Stimulated activated CD8-positive, alpha-beta memory T cell treated with anti-CD3 and anti-CD28 coated beads, Interleukin-12 subunit alpha, Interleukin-12 subunit beta, amount 100 ng/mL, for 1 hour (primary cell): ENCODE measurements around the gene NINJ2.

Source experiments
- DNase-seq: peaks from one replicate; pipeline ENCODE4 v3.0.0-alpha.2; 2020; ENCODE audit warnings: low read depth

The NINJ2 gene

DNA sequence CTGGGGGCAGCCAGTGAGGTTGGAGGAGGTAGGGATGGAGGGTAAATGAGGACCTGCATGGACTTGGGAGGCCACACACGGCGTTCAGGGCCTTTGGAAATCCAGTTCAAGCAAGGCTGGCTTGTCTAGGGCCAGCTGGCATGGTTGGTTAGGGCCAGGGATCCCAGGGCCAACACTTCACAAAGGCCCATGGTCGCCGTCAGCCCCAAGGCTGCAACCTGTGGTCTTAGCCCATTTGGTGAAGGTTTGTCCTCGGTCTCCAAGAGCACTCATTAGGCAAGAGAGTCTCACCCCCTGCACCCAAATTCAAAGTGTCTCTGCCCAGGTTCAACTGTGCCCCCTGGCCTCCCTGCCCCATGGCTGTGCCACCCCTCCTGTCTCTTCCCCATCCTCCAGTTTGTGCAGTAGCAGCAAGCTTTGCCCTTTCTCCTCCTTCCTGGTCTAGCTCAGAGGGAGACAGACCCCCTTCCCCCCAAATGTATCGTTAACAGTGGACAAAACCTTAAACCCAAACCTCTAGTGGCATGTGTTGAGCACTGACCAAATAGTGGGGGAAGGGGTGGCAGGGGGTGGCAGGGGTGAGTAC is 94.1 kb downstream of the NINJ2 start:
- DNase-seq, result no peak

DNA sequence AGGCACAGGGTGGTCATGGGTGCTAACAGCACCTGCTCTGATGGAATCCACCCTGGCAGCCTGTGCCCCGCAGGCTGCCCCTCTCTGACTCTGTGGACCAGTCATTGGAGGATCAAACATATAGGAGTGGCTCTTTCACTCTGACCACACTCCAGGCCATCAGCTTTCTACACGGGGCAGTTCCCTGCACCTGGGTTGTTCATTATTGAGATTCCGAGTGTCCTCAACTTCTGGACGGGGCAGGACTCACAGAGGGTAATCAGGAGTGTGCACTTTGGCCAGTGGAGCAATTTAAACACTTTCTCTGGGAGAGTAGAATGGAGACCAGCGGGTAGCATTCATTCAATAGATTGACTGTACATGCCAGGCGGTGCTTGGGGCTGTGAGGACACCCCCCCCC is 94.8 kb downstream of the NINJ2 start:
- DNase-seq, result no peak

DNA sequence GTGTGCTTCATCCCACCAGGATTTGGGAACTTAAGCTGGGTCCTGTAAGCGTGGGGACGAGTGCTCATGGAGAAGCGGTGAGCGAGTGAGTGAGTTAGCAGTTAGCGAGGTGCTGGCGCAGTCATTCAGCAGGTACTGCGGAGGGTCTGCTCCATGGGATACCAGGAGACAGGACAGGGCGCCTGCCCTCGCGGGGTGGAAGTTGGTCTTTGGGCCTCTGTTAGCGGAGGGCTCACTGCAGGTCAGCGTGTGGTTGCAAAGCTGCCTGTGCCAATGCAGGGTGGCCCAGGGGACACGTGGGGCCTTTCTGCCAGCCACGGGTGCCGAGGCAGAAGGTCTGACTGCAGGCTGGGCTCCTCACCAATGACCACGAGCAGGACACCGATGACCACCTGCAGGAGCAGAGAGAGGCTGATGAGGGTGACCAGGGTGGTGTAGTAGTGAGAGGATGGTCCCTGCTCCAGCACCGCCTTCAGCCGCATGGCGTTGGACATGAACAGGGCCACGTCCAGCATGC is 97.6 kb downstream of the NINJ2 start:
- no peak for DNase-seq

DNA sequence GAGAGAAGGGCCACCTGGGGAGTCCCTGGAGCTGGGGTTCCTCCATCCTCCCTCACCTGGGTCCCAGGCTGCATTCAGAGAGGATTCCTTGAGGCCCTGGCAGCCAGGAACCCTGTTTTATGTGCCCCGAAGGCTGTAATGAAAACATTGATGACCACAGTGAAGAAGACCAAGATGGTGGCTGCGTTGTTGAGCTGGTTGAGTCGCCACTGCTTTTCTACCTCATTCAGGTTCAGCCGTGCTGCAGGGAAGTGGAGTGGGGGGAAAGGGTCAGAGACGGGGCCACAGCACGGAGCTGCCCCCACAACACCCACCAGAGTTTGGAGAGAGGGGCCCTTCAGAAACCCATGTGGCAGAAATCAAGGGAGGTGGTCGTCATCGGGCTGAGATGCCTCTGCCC is 98.1 kb downstream of the NINJ2 start:
- DNase-seq, result no peak

DNA sequence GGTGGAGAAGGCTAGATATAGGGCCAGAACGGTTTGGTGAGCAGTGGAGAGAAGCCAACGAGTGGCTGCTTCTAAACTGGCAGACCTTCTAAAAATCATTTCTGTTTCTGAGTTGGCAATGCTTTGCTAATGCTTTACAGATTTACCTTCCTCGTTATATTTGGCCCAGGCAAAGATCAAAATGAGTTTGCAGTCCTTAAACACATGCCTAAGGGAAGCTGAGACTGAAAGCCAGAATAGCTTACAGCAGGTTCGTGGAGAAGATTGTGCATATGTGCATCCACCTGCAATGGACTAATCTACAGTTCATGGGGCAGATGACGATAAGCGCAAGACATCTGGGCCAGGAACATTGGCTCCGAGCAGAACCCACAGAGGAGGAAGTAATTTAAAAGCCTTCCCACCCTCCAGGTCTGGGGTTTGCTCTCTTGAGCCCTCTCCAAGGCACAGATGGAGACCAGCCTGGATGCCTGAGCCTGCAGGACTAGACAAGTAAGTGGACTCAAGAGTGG is 99.4 kb downstream of the NINJ2 start:
- no peak for DNase-seq

DNA sequence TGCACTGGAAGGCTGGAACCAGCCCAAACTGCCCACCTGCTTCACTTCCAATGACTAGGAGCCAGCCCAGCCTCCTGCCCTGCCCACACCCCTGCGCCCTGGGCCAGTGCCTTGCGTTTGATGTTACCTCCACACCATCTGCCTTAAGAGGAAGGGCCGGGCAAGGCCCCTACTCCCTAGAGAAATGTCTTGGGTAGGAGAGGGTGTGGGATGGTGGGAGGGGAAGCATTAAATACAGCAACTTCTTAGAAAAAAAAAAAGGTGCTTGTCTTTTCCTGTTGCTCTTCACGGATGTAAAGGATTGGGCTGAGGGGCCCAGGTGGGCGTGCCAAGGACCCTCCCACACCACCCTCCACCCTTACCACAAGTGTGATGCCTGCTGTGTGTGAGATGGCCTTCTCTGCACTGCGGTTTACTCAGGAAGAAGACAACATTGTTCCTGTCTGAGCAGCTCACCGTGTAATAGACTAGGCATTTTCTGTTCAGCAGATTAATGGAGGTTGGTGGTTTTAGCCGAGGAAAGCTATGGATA is 99.9 kb downstream of the NINJ2 start:
- DNase-seq, result no peak

DNA sequence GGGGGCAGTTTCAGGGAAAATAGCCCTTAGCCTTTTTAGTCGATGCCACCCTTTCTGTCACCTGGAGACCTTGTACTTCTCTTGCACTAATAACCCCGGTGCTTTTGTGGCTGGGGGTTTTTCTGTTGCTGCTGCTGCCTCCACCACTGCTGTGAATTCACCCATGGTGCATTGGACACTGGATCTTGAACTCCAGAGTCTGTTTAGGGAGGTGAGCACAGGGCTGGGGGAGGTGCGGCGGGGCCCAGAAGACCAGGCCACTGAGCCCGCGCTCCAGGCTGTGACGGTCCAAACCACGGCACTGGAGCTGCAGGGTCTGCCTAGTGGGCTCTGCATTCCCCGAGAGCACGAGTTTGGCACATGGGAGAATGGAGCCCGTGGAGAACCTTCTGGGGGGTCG is 100.6 kb downstream of the NINJ2 start:
- no peak for DNase-seq

DNA sequence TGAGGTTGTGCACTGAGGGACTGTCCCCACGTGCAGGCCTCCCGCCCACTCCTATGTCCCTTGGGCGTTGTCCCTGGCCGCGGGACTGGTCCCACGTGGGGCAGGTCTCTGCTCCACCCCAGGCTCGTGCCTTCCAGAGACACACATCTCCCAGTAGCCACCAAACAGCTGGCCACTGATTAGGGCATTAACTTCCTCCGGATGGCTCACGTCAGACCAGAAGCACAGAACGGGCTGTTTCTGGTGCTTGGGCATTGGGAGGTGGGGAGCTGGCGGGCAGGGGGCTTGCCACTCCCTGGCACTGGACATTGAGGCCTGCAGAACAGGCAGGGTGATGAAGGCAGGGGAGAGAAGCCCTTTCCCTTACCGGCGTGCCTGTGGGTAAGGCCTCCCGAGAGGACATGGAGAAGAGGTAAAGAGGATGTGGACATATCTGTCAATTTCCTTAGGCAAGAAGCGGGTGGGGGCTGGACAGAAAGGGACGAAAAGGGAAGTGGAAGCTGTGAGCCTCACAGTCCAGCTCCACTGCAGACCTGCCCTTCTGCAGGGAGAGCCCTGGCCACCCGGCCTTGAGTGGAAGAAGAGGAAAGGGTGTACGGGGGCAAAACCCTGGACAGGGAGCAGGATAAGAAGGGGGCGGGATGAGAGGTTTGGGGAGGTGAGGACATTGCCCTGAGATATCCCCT is 101.2 kb downstream of the NINJ2 start:
- DNase-seq, result no peak

DNA sequence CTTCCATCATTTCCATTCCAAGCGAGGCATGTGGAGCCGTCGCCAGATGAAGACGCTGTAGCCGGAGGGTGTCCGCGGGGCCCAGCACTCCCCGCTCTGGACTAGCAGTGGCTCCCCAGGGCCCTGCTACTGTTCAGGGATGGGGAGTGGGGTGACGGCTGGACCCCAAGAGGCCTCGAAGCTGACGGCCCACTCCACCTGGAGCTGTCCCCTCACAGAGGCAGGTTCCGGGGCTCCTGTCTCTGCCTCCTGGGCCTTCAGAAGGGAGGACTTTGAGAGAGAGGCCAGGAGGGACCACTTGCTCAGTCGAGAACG is 101.9 kb downstream of the NINJ2 start:
- no peak for DNase-seq

DNA sequence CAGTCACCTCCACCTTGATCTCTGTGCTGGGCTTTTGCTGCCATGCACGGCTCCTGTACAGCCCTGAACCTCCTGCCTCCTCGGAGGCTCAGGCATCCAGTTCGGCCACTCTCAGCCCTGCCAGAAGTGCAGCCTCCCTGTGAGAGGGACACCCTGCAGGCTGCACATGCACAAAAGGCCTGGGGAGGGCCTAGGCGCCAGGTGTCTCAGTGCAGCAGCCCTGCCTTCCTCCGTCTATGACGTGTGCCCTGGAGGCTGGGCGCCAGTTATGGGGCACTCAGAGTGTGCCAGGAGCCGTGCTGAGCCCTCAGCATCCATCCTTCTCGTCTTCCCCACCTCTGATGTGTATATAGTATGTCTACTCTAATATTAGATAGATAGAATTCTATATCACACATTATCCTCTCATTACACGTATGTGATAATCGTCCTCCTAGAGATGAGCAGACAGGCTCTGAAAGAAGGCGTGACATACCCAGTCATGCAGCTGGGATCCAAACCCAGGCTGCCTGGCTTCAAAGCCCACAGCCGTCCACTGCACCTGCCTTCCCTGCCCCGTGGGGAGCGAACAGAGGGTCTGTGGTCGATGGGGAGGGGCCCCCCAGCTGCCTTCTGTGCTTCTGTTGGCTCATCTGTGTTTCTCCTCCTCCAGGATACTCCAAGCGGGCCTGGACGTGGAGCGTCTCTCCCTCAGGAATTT is 102.4 kb downstream of the NINJ2 start:
- no peak for DNase-seq

DNA sequence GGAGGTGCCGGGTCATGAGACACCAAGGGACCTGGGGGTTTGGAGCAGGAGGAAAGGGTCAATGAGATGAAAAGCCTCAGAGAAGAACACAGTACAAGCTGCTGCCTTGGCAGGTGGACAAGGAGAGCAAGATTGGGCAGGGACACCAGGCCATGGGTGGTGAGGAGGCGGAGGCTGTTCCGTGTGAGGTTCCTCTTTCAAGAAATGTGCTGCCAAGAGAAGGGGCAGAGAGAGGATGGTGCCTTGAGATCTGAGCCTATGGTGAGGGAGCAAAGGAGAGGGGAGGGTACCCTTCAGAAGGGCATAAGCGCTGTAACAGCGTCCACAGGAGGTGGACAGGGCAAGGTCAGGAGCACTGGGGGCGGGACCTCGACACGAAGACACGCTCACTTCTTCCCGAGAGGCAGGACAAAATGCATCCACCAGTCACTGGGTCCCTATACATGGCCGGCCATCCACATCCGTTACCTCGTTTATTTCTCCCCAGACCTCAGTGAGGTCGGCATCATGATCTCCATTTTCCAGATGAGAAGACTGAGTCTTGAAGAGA is 103.3 kb downstream of the NINJ2 start:
- no peak for DNase-seq

DNA sequence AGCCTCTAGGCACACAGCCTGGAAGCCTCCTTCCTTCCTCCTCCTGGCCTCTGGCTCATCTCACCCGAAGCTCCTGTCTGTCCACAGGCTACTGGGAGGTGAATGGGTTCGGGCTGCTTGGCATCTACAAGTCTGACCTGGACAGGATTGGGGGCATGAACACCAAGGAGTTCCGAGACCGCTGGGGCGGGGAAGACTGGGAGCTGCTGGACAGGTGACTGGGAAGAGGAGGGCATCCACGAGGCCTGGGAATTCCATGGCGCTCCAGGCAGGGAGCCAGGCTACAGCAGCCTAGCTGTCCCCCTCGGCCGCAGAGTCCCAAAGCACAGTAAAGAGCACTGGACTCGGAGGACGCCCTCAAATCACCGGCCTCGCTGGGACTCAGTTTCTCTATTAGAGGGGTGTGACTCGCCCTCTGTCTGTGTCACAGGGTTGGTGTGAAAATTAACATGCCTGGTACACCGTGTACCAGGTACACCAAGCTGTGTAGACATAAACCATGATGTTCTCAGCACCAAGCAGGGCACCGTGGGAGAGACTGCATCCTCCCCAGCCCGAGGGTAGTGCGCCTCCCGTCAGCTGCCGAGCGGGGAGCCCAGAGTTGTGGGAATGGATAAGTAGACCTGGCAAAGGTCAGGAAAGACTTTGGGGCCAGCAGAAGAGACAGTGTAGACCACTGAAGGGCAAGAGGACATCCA is 103.9 kb downstream of the NINJ2 start:
- DNase-seq, result no peak

DNA sequence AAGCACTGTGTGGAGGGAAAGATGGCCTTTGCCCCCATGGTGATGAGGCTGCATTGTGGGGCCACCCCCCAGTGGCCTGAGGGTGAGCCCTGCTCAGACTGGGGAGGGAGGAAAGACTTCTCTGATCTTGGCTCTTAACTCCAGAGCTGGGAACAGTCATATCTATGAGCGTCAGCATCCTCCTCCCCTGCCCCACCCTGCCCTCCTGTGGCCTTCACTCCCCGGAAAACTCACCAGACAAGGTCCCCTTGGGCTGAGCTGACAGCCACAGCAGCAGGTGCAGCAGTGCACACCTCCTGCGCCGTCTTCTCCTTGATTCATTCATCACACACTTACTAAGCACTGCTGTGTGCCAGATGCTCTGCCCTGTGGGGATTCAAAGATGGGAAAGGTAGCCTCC is 104.7 kb downstream of the NINJ2 start:
- no peak for DNase-seq

DNA sequence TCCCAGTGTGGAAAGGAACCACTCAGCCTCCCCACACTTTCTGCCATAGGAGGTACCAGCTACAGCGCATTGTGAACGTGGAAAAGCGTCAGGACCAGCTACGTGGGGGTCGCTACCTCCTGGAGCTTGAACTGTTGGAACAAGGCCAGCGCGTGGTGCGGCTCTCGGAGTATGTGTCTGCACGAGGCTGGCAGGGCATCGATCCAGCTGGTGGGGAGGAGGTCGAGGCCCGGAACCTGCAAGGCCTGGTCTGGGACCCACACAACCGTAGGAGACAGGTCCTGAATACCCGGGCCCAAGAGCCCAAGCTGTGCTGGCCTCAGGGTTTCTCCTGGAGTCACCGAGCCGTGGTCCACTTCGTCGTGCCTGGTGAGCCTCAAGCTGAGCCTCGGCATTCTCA is 106.7 kb downstream of the NINJ2 start:
- DNase-seq, result no peak

DNA sequence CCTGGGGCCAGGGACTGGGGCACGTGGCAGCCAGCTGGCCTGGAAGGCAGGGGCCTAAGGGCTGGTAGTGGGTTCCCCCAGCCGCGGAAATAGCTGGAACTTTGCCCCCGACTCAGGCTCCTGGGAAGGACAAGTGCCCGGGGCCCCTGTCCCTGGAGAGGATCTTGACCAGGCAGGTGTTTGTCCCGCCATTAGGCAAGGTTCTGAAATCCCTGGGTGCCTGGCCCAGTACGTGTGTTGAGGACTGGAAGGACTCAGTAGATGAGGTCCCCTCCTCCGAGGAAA is 109.3 kb downstream of the NINJ2 start:
- DNase-seq, result no peak

DNA sequence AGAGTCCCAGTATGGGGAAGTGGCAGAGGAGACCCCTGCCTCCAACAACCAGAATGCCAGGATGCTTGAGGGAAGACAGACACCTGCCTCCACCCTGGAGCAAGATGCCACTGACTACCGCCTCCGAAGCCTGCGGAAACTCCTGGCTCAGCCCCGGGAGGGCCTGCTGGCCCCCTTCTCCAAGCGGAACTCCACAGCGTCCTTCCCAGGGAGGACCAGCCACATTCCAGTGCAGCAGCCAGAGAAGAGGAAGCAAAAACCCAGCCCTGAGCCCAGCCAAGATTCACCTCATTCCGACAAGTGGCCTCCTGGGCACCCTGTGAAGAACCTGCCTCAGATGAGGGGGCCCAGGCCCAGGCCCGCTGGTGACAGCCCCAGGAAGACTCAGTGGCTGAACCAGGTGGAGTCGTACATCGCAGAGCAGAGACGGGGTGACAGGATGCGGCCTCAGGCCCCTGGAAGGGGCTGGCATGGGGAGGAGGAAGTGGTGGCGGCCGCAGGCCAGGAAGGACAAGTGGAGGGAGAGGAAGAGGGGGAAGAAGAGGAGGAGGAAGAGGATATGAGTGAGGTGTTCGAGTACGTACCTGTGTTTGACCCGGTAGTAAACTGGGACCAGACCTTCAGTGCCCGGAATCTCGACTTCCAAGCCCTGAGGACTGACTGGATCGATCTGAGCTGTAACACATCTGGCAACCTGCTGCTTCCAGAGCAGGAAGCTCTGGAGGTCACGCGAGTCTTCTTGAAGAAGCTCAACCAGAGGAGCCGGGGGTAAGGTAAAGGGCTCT is 109.8 kb downstream of the NINJ2 start:
- DNase-seq, result no peak

DNA sequence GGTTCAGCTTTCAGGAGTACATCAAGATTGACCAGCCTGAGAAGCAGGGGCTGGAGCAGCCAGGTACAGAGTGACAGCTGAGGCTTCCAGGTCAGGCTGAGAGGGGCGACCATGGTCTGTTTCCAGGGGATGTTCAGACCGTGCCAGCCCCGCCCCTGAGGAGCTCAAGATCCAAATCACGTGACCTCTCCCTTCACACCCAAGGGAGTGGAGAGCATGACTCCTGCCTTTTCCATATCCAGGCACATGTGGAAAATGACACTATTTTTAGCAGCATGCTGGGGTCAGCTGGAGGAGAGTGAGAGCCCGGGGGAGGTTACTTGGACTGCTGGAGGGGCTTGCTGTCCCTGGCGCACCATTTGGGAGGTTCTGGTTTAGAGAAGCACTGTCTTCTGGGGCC is 110.8 kb downstream of the NINJ2 start:
- DNase-seq, result no peak

DNA sequence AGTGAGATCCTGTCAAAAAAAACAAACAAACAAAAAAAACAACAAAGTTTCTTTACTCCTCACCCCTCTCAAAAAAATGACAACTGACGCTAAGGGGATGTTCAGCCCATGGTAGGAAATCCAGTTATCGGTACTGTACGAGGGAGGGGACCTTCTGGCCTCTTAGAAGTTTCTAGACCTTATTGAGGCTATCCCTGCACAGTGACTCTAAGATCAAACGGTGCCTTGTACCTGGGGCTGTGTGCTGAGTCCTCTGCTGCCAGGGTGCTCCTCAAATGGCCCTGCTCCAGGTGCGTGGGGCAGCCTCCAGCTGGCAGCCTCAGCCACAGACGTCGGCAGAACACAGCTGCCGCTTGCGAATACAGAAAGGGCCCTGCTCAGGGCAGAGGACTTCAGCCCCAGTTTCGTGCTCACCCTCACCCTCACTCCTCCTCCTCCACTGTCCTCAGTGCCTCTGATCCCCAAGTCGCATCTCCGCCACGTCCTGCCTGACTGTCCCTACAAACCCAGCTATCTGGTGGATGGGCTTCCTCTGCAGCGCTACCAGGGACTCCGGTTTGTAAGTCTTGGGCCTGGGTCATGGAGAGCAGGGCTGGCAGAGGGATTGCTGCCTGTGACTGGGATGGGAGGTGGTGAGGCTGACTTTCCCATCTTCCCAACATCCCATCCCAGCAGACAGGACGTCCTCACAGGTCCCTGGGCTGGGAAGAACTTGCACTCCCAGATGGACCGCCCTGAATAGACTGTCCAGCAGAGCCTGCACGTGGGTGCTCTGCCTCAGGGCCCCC is 112.6 kb downstream of the NINJ2 start:
- DNase-seq, result no peak

DNA sequence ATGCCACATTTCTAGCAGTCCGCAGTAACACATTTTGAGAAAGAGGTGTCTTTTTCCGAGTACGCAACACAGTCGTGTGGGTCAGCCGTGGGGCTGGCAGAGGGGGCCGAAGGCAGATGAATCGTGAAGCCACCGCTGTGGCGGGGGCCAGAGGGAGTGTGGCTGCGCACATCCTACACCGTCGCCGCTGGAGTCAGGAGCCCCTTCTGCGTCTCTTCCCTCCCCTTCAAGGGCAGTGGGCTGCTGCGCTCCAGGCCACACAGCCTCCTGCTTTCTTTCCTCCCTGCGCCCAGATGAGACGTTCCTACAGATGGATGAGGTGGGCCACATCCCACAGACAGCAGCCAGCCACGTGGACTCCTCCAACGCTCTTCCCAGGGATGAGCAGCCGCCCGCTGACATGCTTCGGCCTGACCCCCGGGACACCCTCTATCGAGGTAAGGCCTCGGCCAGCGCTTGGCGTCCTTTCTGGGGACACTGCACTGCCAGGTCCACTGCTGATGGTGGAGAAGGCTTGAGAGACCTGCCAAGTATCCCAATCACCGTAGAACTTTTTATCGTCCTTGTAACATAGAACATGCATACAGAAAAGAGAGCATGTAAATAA is 113.7 kb downstream of the NINJ2 start:
- DNase-seq, result no peak

DNA sequence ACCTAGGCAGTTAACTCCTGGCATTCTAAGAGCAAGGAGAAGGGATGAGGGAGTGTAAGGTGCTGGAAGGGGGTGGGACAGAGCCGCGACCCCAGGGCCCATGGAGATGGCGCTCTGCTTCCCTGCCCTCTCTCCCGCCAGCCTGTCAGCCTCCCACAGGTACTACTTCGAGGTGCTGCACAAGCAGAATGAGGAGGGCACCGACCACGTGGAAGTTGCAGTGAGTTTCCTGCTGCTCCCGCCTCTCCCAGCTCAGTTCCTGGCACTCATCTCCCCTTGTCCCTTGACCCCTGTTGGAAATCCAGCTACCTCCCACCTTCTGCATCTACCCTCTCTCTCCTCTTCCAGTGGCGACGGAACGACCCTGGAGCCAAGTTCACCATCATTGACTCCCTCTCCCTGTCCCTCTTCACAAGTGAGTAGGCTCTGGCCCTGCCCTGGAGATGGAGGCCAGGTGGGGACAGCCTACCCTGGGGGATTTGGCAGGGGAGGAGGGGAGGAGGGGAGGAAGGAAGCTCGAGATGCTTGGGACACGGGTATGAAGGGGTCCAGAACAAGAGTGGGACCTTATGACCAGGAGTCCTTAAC is 115.3 kb downstream of the NINJ2 start:
- DNase-seq, result no peak
